EL (cell line): ENCODE data around the gene APOL4.
A peak's percentile ranks its signal among the peaks of the same experiment; 100 is the strongest.
"Not testable (repeated sequence)": the region's sequence is repeated elsewhere in the genome, so short reads cannot be mapped to it uniquely, and the experiment has no call there.

Experiments
- DNase-seq: peaks from one replicate; pipeline ENCODE4 v3.0.0-alpha.2; 2016

APOL4 gene, protein sequence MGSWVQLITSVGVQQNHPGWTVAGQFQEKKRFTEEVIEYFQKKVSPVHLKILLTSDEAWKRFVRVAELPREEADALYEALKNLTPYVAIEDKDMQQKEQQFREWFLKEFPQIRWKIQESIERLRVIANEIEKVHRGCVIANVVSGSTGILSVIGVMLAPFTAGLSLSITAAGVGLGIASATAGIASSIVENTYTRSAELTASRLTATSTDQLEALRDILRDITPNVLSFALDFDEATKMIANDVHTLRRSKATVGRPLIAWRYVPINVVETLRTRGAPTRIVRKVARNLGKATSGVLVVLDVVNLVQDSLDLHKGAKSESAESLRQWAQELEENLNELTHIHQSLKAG

DNA sequence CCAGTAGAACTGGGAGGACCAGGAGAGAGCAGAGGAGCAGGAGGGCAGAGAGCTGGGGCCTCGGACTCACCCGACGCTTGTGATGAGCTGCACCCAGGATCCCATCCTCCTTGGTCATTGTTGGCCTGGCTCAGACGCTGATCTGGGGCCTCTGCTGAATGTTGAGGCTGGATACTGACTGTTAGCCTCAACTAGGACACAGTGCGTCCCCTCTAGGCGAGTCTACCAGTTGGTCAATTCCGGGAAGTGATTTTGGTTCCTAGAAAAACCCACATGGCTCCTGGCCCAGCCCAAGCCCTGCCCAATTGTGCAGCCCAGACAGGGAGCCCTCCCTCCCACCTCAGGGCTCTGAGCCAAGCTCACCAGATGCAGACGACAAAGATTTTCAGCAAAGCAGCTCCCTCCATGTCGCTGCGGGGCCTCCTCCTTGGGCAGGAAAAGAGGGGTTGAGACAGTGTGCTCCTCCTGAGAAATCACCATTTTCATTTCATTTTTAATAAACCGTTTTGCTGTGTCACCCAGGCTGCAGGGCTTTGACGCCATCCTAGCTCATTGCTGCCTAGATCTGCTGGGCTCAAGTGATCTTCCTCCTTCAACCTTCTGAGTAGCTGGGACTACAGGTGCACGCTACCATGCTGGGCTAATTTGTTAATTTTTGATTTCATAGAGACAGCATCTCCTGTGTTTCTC, at the start of gene APOL4:
Gene APOL4, minus strand, starts transcription at position 180 of the 690 bp plus-strand sequence. Its CDS starts 75 bp downstream, at position 105.
- DNase-seq, result no peak

DNA sequence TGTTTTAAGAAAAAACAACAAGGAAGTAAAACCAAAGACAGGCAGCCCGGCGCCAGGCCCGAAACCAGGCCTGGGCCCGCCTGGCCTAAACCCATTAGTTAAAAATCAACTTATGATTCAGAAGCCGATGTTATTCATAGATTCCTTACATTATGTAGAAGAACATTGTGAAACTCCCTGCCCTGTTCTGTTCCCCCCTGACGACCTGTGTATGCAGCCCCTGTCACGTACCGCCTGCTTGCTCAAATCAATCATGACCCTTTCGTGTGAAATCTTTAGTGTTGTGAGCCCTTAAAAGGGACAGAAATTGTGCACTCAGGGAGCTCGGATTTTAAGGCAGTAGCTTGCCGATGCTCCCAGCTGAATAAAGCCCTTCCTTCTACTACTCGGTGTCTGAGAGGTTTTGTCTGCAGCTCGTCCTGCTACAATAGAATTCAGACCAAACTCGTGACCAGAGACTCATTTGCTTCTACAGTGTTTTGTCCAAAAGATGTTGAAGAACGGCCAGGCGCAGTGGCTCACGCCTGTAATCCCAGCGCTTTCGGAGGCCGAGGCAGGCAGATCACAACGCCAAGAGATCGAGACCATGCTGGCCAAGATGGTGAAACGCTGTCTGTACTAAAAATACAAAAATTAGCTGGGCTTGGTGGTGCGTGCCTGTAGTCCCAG, 48.8 kb upstream of the APOL4 start:
- DNase-seq, result not testable (repeated sequence)

DNA sequence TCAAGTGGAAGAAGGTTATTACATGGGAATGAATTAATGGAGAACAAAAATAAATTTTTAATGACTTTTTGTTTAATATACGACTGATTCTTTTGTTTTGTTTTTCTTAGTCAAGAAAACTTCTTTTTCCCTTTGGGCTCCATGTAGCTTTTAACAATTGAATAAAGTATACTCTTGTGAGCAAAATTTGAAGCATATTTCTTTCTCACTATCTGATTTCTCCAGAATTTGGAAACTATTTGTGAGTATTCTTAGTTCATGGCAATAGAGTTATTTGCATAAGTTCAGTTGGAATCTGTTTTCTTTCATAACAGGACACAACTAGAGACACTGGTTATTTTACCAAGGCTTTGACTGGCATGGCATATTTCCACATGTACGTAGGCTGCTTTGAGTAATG, 47.6 kb upstream of the APOL4 start:
- DNase-seq, result no peak

DNA sequence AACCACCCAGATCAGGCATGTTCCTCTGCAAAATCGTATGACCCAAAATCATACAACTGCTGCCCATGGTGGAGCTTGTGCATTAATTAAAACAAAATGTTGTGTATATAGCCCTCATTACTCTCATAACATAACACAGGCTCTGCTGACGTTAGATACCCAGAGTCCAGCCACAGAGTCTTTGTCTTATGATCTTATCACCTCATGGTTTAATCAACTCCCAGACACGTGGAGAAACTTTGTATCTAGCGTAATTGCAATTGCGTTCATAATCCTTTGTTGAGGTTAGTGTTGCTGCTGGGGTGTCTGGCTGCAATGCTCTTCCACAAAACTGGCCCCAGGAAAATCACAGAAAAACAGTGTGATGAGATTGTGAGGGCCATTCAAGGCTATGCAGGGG, 46.3 kb upstream of the APOL4 start:
- DNase-seq, result no peak

DNA sequence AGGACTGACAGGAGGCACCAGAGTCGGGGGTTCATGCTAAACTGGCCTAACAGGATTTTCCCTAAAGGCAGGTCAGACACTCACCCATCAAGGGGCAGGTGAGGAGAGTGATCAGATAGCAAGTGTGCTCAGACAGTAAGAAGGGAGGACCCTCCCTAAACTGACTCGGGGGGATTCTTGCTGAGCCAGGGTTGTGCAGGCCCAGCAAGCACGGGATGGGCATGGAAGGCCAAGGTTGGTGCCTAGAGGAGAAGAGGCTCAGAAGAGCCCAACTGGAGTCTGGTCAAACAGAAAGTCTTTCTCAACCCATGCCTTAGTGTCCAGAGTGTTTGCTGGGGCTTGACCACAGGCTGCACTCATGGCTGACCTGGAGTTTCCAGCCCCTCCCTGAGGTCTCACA, 45.1 kb upstream of the APOL4 start:
- DNase-seq, result no peak

DNA sequence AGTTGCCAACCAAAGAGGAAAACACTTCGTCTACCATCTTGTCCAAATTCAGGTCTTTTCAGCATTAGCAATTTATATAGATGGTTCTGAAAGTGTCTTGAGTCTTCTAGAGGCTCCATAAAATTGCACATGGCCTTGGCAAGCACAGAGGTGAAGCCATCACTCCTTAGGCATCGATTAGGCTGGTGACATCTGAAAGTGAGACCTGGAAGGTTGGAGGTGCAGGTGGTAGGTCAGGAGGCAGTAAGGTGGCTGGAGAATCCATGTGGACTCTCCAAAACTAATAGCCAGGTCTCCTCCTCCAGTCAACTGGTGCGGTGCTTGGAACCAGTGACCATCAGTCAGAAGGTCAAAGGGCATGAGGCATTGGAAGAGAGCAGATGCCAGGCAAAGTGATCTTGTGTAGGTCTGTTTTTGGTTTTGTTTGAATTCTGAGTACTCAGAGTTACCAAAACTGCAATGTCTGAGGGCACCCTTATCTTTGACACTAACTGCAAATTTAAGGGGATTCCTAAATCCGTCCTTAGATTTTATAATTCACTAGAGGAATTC, 44.3 kb upstream of the APOL4 start:
- DNase-seq, result no peak

DNA sequence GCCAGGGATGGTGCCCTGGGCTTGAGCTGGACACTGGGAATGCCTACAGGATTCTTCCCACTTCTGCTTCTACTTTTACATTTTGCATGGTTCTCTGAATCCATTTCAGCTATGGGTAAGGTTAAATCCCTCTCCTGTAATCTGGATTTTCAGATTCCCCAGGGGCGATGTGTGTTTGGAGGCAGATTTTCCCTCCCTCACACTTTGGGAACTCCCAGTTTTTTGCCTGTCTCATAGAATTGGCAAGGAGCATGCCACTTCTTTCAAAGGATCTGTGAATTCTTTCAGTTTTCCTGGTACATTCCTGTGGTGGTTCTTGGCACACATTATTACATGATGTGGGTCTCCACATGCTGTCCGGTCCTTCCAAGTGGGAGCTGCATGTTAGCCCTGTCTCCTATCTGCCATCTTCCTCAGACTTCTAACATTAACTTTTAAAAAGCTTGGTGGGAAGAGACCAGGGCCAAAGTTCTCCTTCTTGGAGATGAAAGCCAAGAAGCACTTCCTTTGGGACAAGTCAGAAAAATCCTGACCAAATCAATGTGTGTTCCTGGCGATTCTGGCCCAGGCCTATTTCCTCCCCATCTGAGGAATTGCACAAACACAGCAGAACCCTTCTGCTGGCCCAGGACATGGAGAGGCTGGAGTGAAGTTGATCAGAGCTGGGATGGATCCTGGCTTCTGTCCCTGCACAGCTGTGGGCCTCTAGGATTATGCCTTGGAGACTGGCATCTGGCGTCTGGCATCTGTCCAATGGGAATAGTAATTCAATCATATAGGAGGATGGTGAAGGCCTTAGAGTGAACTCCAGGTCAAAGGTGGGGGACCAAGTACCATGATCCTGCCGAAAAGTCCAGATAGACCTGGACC, 43.1 kb upstream of the APOL4 start:
- DNase-seq, result peak; percentile 61

DNA sequence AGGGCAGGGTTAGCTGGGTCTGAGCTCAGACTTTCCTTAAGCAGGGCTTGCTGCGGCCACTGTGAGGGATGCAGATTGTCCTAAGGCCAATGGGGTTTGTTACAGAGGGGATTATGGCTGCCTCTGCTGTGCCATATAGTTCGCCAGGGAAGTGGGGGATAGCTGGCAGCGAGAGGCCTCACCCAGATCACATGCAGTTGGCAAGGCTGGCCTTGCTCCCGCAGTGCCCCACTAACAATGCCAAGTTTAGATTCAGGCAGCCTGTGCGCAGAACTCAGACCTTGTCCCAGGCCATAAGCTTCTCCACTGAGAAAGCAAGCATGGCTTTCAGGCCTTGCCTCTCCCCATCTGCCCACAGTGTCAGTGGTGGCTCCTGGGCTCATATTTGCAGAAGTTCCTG, 42.4 kb upstream of the APOL4 start:
- DNase-seq, result no peak

DNA sequence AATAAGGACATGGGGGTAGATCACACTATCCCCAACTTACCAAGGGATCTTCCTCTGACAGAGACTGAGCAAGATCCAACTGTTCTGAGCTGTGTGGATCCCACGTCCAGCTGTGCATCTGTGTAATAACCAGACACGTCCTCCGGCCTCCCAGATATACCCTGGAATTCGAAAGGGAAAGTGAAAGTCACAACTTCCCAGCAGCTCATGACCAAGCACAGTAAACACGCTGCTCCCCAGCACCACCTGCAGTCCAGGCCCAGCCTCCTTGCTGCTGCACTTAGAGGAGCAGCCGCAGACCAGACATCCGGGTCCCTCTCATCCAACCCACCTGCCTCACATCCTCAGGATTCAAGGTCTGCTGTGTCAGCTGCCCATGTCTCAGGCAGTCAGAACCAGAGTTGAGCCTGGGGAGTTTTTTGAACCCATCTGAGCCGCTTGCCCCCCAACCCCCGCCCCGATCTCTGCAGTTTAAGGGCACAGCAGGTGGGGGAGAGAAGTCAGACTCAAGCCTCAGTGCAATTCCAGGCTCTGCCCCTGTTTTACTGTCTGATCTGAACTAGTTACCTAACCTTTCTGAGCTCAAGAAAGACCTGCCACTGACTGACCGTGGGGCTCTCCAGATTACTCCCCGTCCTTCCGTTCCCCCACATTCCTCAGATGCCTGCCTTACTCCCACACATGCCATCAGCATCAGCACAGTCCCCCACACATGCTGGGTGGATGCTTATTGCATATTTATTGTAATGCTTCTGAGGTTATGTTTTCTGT, 38.0 kb upstream of the APOL4 start, which contains the start of gene APOL2:
Gene APOL2, minus strand, starts transcription at position 127 of the 771 bp plus-strand sequence. CDS start 6,365 bp downstream, outside the sequence.
- DNase-seq, result peak; percentile 97

DNA sequence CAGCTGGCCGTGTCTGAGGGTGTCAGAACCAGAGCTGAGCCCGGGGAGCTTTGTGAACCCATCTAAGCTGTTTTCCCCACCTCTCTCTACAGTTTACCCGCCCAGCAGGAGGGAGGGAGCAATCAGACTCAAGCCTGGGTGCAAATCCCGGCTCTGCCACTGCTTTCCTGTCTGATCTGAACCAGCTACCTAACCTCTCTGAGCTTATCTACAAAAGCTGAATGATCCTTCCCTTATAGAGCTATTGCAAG, 37.5 kb upstream of the APOL4 start:
- no peak for DNase-seq

DNA sequence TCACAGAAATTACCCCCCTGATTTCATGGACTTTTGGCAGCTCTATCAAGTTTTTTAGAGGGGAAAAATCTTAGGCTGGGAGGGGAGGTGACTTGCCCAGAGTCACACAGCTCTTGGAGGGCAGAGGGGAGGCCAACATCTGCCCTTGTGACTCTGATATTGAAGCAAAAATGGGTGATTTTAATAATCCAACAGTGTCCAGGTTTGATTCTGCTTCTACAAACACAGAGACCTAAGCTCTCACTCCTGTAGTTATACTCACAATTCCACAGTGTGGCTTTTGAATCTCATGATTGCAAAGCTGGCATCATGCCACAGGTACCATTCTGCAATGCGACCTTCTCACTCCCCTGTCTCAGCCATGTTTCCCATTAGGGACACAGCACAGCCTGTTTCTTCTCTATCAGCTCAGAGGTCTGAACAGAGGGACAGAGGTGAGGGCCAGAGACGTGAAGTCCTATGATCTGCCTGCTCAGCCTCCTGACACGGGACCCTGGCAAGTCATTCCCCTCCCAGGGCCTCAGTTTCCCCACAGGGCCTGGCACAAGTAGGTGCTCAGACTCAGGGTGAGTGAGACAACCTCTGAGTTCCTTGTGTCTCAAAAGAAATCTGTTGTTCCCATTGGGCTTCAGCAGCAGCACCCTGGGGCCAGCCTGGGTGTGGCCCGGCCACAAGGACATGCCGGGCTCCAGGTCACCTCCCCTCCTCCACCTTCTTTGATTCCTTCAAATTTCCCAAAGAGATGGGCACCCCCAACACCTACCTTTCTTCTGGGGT, 37.0 kb upstream of the APOL4 start:
- DNase-seq, result no peak

DNA sequence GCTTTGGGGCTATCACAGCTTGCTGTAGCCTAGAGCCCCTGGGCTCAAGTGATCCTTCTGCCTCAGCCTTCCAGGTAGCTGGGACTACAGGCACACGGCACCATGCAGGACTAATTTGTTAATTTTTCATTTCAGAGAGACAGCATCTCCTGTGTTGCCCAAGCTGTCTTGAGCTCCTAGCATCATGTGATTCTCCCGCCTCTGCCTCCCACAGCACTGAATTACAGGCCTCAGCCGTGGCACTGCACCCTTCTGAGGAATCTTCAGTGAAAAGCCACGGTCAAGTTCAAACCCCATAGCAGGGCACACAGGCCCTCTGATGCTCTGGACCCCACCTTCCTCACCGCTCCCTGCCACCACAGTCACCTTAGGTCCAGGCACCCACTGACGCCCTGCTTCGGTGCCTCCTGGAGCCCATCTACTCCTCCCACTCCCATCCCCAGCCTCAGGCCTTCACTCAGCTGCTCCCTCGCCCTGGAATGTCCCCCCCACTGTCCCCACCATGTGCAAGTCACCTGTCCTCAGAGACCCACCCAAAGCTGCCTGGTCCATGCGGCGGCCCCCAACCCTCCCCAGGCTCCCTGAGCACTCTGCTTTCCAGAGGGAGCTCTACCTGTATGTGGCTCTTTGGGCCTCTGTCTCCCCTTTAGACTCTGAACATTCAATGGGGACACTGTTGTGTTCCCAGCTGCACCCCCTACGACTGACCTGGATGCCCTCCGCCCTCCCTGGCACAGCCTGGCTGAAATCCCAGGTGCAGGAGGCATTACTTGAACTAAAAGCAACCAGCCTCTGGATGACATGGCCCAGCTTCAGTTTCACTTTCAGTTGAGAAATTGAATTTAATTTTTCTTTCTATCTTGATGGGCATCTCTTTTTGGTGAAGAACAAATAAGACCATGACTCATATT, 36.1 kb upstream of the APOL4 start:
- no peak for DNase-seq

DNA sequence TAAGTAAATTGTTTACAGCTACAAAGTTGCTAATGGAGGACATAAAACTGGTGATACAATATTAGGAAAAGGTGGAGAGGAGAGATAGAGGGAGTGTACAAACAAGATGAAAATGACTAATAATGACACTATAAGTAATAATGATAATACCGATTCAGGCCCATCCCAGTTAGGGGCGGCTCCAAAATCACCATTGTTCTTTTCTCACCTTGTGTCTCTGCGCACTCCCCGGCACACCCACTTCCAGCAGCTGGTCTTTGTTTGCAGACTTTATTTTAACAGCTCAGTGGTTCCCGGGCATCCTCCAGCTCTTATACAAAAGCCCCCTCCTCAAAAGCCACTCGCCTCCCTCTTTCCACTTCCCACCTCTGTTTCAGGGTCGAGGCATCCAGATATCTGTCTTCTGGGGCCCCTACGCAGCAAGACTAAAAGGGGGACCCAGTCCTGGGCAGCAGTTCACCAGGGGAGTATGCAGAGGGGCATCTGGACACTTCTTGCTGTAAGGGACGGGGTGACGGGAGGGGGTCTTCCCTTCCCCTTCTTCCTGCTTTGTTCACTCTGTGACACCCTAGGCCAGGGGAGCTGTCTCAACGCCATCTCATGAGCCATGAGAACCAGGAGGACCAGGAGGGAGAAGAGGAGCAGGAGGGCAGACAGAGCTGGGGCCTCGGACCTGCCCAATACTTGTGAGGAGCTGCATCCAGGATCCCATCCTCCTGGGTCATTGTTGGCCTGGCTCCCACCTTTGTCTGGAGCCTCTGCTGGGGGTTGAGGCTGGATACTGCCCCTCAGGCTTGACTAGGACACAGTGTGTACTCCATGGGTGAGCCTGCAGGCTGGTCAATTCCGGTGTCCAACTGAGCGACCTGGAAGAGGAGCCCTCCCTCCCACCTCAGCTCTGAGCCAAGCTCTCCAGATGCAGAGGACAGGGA, 35.0 kb upstream of the APOL4 start:
- no peak for DNase-seq

DNA sequence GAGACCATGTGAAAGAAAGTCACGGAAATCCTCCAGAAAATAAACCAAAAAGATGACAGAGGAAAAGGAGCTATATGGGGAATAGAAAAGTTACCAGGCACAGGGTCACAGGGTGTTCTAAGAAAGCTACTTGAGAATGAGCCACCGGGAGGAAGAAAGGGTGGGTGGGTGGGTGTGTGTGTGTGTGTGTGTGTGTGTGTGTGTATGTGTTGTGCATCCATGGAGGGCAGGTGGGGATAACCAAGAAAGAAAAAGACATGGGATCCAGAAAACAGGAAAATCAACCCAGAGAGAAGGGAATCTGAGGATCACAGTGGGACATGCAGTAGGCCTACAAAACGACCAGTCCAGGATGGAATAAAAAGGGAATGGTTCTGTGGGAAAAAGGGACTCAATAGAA, 34.0 kb upstream of the APOL4 start:
- no peak for DNase-seq

DNA sequence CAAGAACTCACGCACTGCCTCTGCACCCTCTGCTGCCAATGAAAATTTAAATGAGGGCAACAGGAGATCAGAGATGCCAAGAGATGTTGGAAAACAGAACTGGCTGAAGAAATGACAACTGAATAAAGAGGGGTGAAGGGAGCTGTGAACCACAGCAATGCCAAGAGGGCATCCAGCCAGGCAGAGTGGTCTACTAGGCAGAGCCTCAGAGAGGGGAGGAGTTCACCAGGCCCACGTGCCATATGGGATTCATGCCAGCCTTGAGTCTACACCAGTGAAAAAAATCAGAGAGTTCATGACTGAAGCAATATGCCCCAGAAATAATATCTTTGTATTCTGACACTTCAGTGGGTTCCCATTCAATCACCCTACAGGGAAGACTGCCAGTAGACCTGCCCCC, 33.3 kb upstream of the APOL4 start:
- no peak for DNase-seq

DNA sequence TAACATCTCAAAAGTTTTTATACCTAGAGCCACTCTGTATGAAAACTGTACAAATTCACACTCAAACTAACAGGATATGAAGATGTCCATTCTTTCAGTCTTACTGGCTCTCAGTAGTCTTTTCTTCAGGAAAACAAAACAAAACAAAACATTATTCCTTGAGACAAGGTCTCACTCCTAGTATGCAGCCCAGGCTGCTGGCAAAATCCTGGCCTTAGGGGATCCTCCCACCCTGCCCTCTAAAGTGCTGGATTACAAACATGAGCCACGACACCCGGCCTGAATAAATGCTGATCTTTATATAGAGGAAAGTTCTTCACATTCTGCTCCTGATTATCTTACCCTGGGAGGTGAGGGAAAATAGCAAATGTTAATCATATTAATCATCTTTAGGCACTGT, 32.6 kb upstream of the APOL4 start:
- DNase-seq, result no peak

DNA sequence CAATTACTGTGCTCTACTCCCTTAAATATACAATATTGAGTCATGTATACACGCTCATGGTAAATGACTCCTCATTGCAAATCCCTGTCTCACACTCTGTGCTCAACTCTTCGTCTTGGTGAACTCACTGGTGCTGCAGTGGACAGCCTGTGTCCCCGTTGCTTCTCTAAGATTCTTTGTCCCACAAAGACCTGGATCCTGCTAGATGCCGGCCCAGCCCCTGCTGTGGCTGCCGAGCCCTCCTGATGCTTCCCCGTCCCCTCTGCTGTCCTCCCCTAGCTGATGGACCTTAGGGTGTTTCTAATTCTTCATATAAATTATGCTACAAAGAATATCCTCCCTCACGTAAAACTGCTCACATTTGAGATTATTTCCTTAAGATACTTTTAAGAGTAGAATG, 32.2 kb upstream of the APOL4 start:
- no peak for DNase-seq

DNA sequence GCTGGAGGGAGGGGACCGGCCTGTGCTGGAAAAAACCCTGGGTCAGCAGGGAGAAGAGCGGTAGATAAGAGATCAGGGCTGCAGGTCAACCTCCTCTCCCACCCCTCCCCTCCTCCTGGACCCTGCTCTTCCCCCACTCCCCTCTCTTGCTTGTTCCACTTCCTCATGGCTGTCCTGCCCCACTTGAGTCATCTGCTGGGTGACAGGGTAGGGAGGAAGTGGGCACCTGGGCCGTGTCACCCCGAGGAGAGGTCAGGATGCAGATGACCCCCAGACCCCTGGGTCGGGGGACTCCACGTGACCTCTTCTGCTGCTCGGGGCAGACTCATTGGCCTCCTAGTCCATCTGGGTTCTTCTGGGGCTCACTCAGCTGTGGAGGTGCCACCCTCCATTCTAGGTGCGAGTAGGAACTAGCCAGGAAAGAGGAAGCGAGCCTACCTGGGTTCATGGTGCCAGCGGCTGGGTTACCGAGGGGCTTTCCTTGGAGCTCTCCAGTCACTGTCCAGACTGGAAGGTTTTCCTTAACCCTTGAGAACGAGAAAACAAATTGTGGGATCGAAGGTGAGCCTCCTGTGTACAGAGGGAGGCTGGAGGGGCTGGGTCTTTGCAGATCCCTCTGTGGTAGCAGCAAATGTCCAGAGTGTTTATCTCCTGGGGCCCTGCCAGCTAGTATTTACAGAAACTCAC, 31.2 kb upstream of the APOL4 start:
- no peak for DNase-seq
